COLO668 (cell line): ENCODE results near the gene PZP.
"Not testable (repeated sequence)": the region's sequence is repeated elsewhere in the genome, so short reads cannot be mapped to it uniquely, and the experiment has no call there.

Experiments used
- DNase-seq: peaks from one replicate; lab custom pipeline; 2025; ENCODE audit not compliant: unreplicated experiment; lab: John Stamatoyannopoulos, UW

The PZP gene

DNA sequence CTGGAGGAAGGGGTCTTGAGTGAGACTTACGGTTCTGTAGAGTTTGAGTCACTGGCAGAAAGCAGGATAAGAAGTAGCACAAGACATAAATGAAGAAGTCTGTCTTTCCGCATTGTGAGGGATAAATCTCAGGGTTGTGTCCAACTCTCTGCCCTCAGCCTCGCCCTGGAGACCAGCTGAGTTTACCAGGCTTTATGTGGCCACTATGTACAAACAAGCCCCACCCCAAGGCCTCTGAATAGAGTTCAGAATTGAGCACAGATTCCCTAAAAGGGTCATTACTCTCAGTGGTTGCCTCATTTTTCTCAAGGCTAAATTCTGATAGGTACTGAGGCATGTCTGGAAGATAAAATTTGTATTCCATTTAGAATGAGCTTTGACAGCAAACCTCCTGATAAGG, at the start of gene PZP:
TSS of gene PZP (minus strand) at position 167 of the 400 bp plus-strand sequence. CDS start at position 113, 54 bp downstream.
- DNase-seq: no peak

DNA sequence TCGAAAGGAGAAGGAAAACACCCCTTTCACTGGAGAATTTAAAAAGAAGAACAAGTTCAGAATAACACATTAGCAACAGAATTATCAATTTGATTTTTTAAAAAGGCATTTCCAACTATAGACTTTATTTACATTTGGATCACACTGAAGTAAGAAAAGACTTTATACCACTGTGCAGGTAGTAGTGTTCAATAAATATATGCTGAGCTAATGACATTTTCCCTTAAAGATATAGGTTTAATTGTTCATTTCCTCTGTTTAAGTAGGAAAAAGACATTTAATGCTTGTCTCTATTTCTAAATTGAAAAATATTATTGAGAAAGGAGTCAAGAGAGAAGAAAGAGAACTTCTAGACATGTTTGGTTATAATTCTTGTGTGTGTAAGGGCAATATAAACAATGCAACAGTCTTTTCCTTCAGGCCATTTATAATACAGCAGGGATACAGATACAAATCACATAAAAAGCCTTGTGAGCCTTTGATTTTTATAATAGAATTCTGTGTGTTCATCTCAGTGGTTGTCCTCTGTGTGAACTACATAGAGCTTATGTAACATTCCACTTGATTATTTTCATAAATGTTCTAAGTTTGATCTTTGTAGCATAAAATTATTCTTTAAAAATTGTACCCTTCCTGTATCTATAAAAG, 48.7 kb upstream of the PZP start:
- no peak for DNase-seq

DNA sequence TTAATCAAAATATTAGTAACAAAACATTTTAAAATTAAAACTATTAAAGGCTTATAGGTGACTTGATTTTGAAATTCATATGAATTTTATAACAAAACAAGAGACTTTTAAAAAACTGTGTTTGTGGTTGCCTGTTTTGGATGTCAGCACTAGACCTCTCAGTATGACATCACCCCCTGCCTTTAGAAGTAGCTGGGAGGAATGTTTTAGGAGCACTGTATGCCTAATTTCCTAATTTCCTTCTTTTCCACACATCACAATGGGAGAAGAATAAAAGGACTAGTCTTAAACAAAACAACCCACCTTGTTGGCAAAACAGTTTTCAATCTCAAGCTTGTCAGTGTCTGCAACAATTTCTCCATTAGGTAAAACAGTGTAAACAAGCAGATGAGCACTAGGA, 48.1 kb upstream of the PZP start:
- no peak for DNase-seq

DNA sequence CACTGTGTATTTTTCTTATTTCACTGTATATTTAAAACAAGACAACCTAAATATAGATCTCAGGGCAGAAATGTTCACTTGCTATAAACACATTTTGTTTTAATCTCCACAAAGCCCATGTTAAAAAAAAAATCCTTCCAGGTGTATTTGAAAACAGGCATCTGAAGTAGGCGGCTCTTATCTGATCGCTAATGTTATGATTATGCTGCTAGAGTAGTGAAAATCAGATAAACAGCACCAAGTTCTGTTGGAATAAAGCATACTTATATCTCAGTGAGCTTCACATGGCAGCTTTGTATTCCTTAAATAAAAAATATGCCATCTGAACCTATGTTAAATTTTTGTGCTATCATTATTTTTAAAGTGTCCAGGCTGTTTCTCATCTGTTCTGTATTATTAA, 47.6 kb upstream of the PZP start:
- no peak for DNase-seq

DNA sequence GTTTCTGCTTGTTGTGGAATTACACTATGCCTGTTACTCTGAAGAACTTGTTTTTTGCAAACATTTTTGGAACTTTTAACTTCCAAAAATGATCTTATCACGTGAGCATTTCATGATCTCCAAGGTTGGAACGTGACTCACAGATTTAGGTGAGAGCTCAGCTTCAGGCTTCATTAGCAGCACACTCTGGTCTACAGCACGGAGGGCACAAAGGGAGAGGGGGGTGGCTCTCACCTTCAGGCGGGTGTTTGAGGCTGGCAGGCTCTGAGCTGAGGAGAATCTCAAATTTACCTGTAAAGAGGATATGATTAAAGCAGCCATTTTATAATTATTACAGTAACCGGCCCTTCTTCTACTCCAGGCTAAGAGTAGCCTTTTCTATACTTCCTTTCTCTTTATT, 45.3 kb upstream of the PZP start:
- no peak for DNase-seq

DNA sequence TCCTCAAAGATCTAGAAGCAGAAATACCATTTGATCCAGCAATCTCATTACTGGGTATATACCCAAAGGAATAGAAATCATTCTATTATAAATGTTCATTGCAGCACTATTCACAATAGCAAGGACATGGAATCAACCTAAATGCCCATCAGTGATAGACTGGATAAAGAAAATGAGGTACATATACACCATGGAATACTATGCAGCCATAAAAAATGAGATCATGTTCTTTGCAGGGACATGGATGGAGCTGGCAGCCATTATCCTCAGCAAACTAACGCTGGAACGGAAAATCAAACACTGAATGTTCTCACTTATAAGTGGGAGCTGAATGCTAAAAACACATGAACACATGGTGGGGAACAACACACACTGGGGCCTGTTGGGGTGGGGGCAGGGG, 44.6 kb upstream of the PZP start:
- not testable (repeated sequence) for DNase-seq

DNA sequence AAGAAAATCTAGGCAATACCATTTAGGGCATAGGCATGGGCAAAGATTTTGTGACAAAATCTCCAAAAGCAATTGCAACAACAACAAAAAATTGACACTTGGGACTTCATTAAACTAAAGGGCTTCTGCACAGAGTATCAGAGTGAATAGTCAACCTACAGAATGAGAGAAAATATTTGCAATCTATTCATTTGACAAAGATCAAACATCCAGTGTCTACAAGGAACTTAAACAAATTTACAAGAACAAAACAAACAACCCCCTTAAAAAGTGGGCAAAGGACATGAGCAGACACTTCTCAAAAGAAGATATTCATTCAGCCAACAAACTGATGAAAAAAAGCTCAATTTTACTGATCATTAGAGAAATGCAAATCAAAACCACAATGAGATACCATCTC, 44.1 kb upstream of the PZP start:
- no peak for DNase-seq

DNA sequence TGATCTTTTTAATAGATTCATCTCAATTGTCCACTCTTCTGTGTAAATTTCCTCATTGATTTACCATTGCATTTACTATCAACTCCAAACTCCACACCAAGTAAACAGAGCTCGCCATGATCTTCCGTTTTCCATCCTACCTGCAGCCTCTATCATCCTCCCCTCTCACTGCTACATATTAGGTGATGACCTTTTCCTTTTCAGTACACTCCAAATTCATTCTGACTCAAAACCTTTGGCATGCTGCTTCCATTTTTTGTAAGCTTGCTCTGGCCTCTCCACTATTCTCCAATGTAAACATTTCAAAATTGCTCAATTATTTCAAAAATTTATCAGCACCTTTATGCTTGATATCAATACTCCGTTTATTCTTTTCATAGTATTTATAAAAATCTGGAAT, 40.2 kb upstream of the PZP start:
- no peak for DNase-seq

DNA sequence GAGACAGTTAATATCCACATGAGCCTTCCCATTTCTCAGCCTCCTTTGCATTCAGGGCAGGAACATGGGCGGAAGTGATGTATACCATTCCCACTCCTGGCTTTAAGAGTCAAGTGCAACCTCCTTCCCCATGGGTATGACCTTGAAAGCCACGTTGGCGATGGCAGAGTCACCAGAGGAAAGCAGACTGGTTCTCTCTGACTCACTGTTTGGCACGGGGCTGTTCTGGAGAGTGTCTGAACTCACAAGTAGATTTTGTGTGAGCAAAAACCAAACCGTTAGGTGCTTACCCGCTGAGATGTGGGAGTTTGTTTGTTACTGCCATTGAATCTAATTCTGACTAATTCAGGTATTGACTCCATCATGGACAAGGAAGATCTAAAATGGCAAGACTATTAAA, 36.7 kb upstream of the PZP start:
- no peak for DNase-seq

DNA sequence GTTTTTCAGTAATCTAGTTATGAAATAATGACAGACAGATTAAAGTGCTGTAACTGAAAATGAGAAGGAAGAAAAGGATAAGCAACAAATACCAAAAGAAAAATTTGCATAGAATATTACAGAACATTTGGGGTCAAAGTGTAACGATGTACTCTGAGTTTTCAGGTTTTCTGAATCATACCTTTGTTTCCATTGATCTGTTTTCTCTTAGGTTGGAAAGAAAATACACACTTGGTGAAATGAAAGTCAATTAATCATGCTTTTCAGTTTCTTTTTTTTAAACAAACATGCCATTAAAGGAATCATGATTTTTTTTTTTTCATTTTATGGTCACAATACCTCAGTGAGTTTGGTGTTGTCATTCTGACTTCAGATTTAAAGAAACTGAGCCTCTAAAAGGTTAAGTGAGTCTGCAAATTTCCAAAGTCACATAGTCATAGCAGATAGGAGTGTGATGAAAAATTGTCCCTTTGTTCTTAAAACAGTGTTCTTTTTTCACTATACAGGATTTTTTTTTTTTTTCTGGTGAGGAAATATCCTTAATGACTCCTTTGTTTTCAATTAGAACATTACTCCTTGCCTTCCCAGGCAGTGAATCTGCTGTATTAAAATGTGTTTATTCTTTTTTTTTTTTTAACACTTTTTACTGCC, 35.9 kb upstream of the PZP start:
- no peak for DNase-seq

DNA sequence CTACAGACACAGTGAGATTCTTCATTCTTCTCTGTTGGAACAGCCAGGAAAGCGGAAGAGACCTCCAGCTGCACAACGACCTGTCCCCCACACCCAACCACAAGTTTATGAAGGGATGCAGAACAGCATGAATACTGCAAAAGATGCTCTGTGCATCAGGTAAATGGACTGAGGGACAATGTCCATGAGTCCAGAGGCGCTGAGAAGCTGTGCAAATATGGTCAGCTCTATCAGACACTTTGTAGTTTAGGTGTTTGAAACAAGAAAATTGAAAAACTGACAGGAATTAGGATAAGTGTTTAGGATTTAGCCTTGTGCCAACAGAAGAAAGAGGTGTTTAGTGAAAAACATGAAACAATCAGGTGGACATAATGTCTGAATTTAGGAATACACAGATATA, 33.1 kb upstream of the PZP start:
- no peak for DNase-seq

DNA sequence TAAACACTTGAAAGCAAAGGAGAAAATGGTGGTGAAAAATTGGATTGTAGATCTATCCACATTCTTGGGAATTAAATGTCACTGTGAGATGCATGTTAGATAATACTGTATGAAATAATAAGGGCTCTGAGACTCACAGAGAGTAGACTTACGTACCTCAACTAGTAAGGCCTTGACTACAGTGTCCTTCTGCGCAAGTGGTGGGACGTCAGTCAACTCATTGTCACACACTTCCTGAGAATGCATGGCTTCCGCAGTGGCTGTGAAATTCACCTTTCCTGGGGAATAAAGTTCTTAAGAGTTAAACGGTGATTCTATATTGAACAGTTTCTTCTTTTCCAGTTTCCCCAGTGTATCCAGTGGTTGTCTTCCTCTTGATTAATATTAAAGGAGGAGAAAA, 32.6 kb upstream of the PZP start:
- DNase-seq: no peak

DNA sequence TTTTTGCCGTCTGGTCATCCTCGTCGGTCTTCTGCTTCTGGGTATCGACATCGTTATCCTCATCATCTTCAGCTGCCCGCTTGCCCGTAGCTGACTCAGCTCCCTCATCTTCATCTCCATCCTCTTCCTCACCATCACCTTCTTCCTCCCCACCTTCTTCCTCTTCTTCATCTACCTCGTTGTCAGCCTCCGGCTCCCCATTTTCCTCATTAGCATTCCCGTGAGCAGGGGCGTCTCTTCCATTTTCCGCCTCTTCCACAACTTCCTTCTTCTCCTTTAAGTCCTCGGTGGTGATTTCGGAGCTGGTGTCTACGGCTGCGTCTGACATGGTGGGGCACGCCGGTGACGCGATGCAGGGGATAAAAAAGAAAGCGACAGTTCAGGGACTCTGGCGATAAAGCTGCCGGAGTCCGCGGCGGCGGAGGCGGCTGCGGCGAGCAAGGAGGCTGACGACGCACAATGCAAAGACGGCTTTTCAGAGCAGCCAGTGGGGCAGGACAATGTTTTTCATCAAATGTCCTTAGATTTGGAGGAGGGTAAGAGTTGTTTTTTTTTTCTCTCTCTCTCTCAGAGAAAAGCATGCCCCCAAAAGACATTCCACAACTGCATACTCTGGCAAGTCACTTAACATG, 31.9 kb upstream of the PZP start:
- DNase-seq: not testable (repeated sequence)

DNA sequence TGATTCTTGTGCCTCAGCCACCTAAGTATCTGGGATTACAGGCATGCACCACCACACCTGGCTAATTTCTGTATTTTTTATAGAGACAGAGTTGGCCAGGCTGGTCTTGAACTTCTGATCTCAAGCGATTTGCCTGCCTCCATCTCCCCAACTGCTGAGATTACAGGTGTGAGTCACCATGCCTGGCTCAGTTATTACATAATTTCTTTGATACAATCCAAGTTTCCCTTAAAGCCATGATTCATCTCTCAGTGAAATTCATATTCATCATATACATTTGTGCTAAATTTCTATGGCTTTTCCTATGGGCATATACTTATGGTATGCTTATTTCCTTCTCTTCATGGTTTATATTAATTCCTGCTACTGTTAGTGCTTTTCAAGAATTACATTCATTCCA, 29.1 kb upstream of the PZP start:
- DNase-seq: no peak

DNA sequence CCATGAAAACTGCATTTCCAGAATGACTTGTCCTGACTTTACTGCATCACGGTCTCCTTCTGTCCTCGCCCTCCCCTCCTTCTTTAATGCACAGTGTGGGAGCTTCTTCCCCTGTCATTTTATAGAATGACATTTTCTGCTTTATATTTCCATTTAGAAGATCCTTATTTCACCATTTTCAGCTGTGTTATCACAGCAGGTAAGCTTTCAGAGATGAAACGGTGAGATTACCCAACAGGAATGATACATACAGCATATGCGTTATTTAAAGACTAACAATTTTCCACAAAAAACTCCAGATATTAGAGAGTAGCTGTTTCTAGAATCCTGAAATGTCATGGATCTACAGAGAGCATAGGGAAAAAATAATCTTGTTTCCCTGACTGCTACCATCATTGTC, 27.3 kb upstream of the PZP start:
- no peak for DNase-seq

DNA sequence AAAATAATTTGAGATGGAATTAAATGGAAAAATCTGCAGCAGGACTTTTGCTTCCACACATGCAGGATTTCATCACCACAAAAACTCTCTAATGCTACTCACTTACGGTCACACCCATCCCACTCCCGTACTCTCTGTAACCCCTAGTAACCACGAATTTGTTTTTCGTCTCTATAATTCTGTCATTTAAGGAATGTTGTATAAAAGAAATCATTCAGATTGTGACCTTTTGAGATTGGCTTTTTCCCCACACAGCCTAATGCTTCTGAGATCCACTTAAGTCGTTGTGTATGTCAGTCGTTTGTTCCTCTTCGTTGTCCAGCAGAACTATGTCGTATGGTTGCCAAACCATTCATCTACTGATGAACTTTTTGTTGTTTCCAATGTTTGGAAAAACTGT, 19.8 kb upstream of the PZP start:
- DNase-seq: no peak

DNA sequence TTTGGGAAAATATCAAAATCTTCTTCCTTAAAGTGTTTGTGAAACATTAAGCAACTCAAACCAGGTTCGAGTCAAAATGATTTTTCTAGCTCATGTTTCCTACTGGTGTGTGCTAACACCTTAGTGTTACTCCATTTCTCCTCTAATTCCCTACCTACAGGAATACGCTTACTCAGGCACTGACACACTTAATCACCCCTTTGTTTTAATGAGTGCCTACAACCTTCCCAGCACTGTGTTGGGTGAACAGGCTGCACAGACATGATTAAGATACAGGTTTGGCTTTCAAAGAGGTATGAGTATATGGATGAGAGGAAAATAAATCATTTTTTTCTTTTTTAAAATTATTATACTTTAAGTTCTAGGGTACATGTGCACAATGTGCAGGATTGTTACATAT, 15.6 kb upstream of the PZP start:
- DNase-seq: no peak

DNA sequence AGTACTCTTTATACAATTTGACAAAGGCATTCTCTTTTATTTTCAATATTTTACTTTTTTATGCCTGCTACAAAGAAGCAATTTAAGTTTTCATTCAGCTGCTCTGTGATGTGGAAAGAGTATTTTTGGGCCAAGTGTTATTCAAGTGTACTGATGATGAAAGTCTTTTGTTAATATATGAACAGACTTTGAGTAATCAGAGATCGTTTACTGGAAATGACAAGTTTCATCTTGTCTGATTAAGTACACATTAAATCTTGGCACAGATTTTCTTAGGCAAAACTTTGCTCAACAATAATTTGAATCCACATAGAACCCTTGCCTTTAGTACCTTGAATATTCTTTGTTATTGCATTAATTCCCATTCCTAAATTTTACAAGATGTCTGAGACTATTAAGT, 13.3 kb upstream of the PZP start:
- DNase-seq: no peak

DNA sequence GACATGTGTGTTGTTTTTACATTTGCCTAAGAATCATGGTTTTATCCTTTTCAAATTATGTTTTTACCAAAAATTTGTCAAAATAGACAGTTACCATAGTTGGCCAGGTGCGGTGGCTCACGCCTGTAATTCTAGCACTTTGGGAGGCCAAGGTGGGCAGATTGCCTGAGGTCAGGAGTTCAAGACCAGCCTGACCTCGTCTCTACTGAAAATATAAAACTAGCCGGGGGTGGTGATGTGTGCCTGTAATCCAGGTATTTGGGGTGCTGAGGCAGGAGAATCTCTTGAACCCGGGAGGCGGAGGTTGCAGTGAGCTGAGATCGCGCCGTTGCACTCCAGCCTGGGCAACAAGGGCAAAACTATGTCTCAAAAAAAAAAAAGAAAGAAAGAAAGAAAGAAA, 12.8 kb upstream of the PZP start:
- not testable (repeated sequence) for DNase-seq

DNA sequence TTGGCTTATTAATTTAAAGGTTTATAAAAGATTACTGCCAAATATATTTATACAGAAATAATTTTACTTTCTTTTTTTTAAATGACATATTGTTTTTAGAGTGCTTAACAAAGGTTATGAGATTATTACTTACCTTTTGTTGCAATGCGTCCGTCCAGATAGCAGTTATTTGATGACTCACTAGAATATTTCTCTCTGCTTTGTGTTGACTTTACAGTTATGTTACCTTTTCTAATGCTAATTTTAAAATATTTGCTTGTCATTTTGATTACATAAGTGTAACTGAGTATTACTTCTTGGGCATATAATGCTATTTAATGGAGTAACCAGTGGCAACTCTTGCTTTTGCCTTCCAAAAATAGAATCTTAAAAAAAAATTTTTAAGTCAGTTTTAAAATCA, 6.3 kb upstream of the PZP start:
- DNase-seq: no peak

DNA sequence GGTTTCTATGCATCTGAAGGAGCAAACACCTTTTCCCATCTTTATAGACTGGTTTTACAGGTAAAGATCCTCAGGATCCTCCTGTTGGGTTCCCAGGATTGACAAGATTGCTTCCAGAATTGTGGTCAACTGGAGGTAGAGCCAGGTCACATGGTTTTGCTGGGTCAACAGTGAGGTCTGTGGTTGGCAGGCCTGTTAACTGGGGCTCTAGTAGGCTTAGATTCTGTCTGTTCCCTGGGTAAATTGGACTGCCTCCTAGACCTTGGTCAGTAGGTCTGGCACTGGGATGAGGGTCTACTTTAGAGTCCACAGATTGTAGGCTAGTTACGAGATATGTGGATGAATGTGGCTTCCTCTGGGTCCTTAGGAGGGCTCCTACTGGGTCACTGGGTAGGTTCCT, 3.5 kb upstream of the PZP start:
- no peak for DNase-seq

DNA sequence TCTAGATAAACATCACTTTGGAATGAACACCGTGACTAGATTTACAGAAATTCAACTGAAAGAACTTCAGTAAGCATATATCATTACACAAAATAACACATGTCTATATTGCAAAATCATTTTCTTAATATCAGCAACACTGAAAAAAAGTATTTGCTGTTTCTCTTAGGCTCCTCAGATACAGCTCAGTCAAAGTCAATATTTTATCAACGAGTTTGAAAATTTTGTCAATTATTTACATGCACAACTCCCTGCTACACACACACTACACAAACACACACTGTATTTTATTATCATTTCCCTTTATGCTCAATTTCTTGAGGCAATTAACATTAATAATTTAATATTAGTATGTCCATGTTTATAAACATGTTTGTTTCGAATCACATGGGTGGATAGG, 3.8 kb downstream of the PZP start:
- DNase-seq: no peak

DNA sequence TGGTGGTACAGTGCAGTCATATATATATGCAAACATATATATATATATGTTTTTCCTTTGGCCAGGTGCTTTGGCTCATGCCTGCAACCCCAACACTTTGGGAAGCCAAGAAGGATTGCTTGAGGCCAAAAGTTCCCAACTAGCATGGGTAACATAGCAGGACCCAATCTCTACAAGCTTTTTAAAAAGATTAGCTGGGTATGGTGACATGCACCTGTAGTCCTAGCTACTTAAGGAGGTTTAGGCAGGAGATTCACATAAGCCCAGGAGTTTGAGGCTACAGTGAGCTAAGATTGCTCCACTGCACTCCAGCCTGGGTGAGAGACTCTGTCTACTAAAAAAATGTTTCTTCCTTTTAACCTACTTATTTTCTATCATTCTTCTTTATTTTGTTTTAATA, 10.2 kb downstream of the PZP start:
- no peak for DNase-seq
